H54 (cell line): Measurements from ENCODE around the gene SF3B4.
A peak's percentile ranks its signal among the peaks of the same experiment; 100 is the strongest.

Experiments used
- DNase-seq: peaks from one replicate; pipeline ENCODE4 v3.0.0; 2011; ENCODE audit warnings: low spot score, mixed read lengths; ENCODE audit not compliant: insufficient read length
- FAIRE-seq: peaks from 3 replicates; lab custom pipeline; 2011; peaks lifted over from hg19 to GRCh38; lab: Jason Lieb, UNC
- POLR2A ChIP-seq: IDR thresholded peaks from 2 replicates; pipeline ENCODE4 v1.6.1; 2011; ENCODE audit warnings: low read depth, mild to moderate bottlenecking, low read length

The SF3B4 gene

GRCh38 chr1:149925345-149925744 is 2.3 kb downstream of the SF3B4 start:
- no peak for FAIRE-seq
- no peak for DNase-seq
- TF ChIP-seq POLR2A = no peak

- DNase-seq (no peak), FAIRE-seq (no peak)
- TF ChIP-seq POLR2A = no peak
These were observed 4.0 kb downstream of the SF3B4 start for GRCh38 chr1:149923626-149924025.

DNA sequence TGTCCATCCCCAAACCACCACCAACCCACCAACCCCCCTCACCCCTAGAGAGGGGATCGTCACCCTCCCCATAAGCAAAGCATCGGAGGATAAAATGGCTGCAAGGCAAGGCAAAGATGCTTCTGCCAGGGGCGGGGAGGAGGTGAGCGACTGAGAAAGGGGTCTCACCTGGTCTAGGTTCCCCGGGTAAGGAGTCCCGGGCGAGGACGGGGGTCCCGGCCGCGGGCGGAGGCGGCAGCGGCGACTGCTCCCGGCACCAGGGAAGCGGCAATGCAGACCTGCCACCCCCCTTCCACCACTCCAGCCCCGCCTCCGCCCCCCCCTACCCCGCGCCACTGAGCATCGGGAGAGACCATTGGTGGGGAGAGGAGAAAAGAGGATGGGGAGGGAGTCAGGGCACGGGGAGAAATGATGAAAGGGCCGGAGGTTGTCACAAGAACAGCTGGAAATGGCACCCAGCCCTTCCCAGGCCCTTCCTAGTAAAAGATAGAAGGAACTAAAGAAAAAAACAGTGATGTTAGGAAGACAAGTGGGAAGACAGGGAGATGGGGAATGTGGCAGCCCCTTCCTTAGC is 9.9 kb downstream of the SF3B4 start, which contains the start of gene SV2A:
Gene SV2A, minus strand, starts transcription at position 274 of the 574 bp plus-strand sequence. CDS start 4,004 bp downstream, outside the sequence.
- TF ChIP-seq POLR2A = peak; percentile 72
- peak; percentile 85 for DNase-seq
- FAIRE-seq = no peak

- DNase-seq (no peak), FAIRE-seq (no peak)
- no peak for TF ChIP-seq POLR2A
These were observed 10.7 kb downstream of the SF3B4 start for GRCh38 chr1:149916898-149917252.

DNA sequence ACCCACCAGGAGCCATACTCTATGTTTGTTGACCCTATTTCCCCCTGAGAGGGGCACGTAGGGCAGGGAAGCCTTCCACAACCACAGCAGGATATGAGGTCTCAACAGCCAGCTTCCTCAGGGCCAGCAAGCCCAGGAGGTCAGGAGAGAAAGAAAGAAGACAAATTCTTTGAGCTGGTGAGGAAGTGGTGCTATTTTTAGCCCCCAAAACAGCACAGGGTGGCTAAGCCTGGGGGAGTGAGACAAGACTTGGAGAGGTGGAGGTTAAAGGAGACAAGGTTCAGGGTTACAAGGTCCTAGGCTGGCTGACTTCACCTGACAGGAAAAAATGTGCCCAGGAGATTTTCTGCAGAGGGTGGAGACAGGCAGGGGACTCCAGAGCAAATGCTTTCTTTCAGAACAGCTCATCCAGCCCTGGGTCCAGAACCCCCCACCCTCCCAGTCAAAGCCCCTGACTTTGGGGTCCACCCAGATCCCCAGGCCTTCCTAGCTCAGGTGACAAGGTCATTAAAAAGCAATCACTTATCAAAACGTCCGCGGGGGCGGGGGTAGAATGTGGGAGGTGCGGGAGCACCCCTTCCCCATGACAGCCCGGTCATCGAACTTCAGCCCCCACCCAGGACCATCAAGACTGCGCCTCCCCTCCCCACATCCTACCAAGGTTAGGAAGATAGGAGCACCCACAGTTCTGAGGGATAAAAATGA is 11.3 kb downstream of the SF3B4 start:
- TF ChIP-seq POLR2A = no peak
- DNase-seq (no peak), FAIRE-seq (no peak)

- DNase-seq = no peak
These were observed 12.0 kb downstream of the SF3B4 start for GRCh38 chr1:149915429-149916192.

DNA sequence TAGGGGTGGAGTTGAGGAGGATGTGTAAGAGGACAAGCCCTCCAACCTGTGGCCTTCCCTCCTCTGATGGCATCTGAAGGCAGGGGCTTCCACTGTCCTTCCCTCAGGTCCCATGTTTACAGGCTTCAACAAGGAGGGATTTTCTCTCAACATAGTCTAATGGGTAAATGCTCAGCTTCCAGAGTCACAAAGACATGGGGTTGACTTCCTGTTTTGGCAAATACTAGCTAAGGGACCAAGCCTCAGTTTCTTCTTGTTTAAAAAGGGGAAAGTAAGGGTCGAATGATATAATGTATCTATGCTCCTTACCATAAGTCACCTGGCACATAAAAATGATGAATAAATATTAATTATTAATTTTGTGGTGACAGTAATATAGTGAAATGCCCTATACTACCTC is 13.1 kb downstream of the SF3B4 start:
- DNase-seq = no peak
- TF ChIP-seq POLR2A = no peak
- no peak for FAIRE-seq

More at GRCh38 chr1:149915429-149916192, 12.0 kb downstream of the SF3B4 start:
- FAIRE-seq = no peak
- no peak for TF ChIP-seq POLR2A

DNA sequence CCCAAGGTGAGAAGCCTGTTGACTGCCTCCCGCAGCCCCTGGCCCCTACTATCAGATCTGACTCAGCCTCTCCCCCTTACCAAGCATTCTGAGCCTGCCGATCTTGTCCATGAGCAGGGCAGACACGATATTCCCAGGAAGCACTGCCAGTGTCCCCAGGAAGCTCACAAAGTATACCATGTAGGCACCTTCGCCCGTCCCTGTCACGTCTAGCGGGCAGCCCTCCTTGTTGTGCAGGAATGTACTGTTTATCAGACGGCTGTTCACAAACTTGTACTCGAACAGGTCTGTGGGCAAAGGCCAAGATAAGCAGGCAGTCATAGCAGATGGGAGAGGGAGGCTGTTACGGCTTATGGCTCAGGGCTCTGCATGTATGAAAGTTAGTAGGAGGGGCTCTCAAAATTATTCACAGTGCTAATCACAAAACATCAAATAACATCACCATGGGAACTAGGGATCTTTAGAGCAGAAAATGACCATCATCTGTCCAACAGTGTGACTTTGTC is 21.0 kb downstream of the SF3B4 start:
- TF ChIP-seq POLR2A = no peak
- FAIRE-seq = no peak

DNA sequence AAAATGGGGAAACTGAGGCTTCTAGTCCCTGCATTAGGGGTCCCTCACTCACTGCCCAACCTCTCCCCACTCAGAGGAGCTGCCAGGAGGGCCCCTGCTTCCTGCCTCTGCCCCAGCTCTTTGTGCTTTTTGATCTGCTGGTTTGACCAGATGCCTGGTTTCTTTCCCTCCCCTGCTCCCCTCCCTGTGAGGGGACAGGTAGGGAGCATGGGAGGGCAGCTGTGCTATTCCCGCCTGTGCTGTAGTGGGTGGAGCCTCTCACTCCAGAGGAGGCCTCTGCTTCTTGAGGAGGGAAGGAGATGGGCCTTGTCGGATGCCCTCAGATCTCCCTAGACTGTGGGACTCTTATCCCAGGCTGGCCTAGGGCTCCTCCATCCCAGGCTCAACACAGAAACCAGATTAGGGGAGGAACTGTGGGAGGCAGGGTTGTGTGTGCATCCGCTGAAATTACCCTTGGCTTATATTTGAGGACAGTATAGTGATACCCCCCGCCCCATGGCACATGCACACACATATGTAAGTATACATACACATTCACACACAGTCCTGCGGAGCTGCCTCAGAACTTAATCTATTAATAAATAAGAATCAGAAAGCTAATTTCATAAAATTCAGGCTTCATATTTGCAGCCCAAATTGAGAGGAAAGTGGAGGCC is 23.6 kb downstream of the SF3B4 start:
- DNase-seq = no peak

More for the DNA sequence above, 21.0 kb downstream of the SF3B4 start:
- no peak for DNase-seq

GRCh38 chr1:149899460-149900284 is 27.9 kb downstream of the SF3B4 start, which contains the start of gene BOLA1:
BOLA1 (plus strand) TSS chr1:149899568; CDS start chr1:149900060, 492 bp downstream.
- no peak for FAIRE-seq
- DNase-seq = peak; percentile 61
- peak; percentile 70 for TF ChIP-seq POLR2A

More for the DNA sequence above, 23.6 kb downstream of the SF3B4 start:
- no peak for FAIRE-seq
- no peak for TF ChIP-seq POLR2A

DNA sequence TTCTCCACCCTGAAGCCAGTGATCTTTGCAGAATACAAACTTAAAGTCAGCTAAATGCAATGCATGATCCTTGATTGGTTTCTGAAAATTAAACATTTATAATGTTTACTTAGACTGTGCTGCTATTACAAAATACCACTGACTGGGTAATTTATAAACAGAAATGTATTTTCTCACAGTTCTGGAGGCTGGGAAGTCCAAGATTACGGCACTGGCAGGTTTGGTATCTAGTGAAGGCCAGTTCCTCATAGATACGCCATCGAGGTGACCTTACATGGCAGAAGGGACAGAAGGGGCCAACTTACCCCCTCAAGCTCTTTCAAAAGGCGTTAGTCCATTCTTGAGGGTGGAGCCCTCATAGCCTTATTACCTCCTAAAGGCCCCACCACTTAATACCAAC is 31.0 kb downstream of the SF3B4 start:
- no peak for DNase-seq
- TF ChIP-seq POLR2A = no peak
- FAIRE-seq = no peak

DNA sequence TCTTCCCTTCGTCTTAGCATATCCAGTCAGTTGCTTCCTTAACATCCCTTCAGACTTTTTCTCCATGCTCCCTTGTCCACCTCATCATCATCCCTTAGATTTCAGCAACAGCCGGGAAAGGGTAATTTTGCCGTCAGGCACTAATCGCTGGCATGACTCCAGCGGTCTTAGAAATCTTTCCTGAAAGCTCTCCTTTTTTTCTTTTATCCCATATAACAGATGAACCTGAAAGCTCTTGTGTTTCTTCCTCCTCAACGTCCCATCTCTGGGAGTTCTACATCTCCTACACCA is 38.7 kb downstream of the SF3B4 start:
- no peak for FAIRE-seq
- no peak for DNase-seq
- no peak for TF ChIP-seq POLR2A
